ENCODE measurements around the gene GRIN2B. TPM values are rescaled to one million over a fixed set of nuclear protein-coding genes. Genes with fewer than 3 reads are reported as not detected.

The GRIN2B gene
- 4.8 and 5.3 TPM in 2 replicates for polyA plus RNA-seq
- polyA minus RNA-seq, result 85.7 and 112 TPM in 2 replicates

GRCh38 chr12:13981296-13981962, at the start of gene GRIN2B:
TSS of gene GRIN2B (minus strand) at chr12:13981602. CDS start at chr12:13866208, 115,394 bp downstream.
- TF ChIP-seq POLR2AphosphoS5 (IDR thresholded peaks at IDR 0.05), result peak; percentile 8
- no peak for TF ChIP-seq REST (IDR thresholded peaks at IDR 0.05; ENCODE audit: borderline replicate concordance)
- Histone ChIP-seq H3K27ac (ENCODE audit: low read length) (peak within 1 kb of the TSS; percentile 71), H3K9ac (ENCODE audit: low read length) (peak within 1 kb of the TSS; percentile 78), H3K27me3 (ENCODE audit: insufficient read depth, low read depth, low read length) (peaks cover 40% of the 10 kb centered on the region), H4K20me1 (ENCODE audit: insufficient read depth) (no peaks in the 10 kb centered on the region), H3K36me3 (ENCODE audit: insufficient read depth, low read length) (no peaks in the 10 kb centered on the region), H3K9me2 (ENCODE audit: insufficient read depth, low read length) (no peaks in the 10 kb centered on the region), H3K4me3 (ENCODE audit: low read length) (peak within 1 kb of the TSS; percentile 83), H3F3A (ENCODE audit: insufficient read depth, low read length, poor library complexity, severe bottlenecking) (no peaks in the 10 kb centered on the region), H3K79me2 (replicated peaks; ENCODE audit: insufficient read depth, low read length) (peaks cover 9% of the 10 kb centered on the region), H3K9me3 (ENCODE audit: low read length) (no peaks in the 10 kb centered on the region), H2AFZ (ENCODE audit: low read depth, low read length) (peak within 1 kb of the TSS; percentile 67), H3K4me2 (ENCODE audit: low read length) (peak within 1 kb of the TSS; percentile 80)

- Histone ChIP-seq H3K4me2 (ENCODE audit: low read length) (no peak overlapping the region), H3K9me2 (ENCODE audit: insufficient read depth, low read length) (no peaks in the 10 kb centered on the region), H3K27ac (ENCODE audit: low read length) (peak overlapping the region; percentile 44), H3K9me3 (ENCODE audit: low read length) (no peaks in the 10 kb centered on the region), H3K9ac (ENCODE audit: low read length) (no peak overlapping the region), H3K79me2 (replicated peaks; ENCODE audit: insufficient read depth, low read length) (no peaks in the 10 kb centered on the region), H3K36me3 (ENCODE audit: insufficient read depth, low read length) (no peaks in the 10 kb centered on the region), H3F3A (ENCODE audit: insufficient read depth, low read length, poor library complexity, severe bottlenecking) (no peaks in the 10 kb centered on the region), H2AFZ (ENCODE audit: low read depth, low read length) (no peak overlapping the region), H3K27me3 (ENCODE audit: insufficient read depth, low read depth, low read length) (no peaks in the 10 kb centered on the region), H4K20me1 (ENCODE audit: insufficient read depth) (no peaks in the 10 kb centered on the region), H3K4me3 (ENCODE audit: low read length) (no peak overlapping the region)
- TF ChIP-seq POLR2AphosphoS5 (IDR thresholded peaks at IDR 0.05) (peak; percentile 73), REST (IDR thresholded peaks at IDR 0.05; ENCODE audit: borderline replicate concordance) (peak; percentile 64), EZH2 (IDR thresholded peaks at IDR 0.05; ENCODE audit: borderline replicate concordance, insufficient read depth, low read length, poor library complexity, severe bottlenecking) (no peak), EP300 (conservative IDR thresholded peaks at IDR 0.05; ENCODE audit: poor library complexity, severe bottlenecking) (peak; percentile 68), MXI1 (conservative IDR thresholded peaks at IDR 0.05; ENCODE audit: poor library complexity, severe bottlenecking) (peak; percentile 24), SMC3 (conservative IDR thresholded peaks at IDR 0.05; ENCODE audit: poor library complexity) (no peak), CTCF (IDR thresholded peaks at IDR 0.05; ENCODE audit: poor library complexity, severe bottlenecking) (no peak), RAD21 (conservative IDR thresholded peaks at IDR 0.05) (no peak), TAF1 (IDR thresholded peaks at IDR 0.05; ENCODE audit: low read depth) (no peak)
These were observed 45.1 kb upstream of the GRIN2B start for GRCh38 chr12:14026537-14026936.

Data from neural cell (in vitro differentiated cells).